Activated naive CD8-positive, alpha-beta T cell treated with anti-CD3 and anti-CD28 coated beads, Interleukin-2, amount 10 ng/mL, durations not matched to agents 7 days and 5 days (primary cell): ENCODE data around the gene CYP19A1. TPM values are rescaled to one million over a fixed set of nuclear protein-coding genes. Genes with fewer than 3 reads are reported as not detected.

Experiments
- ATAC-seq: fragments of 150-1000 bp; cut with Tn5 transposase; one replicate; pipeline ENCODE4 v1.10.0; 2021; ENCODE audit warnings: low read depth, moderate library complexity
- POLR2A ChIA-PET: fragments of 350-600 bp; sonication (Branson Sonifier 250); formaldehyde crosslinking; loops from one replicate; lab custom pipeline; 2021; ENCODE audit warnings: antibody characterized with exemption; lab: Charles Lee
- DNase-seq: peaks from one replicate; pipeline ENCODE4 v3.0.0; 2021
- H3K27ac Mint-ChIP-seq: one replicate; pipeline ENCODE4 v1.8.0; 2022; ENCODE audit warnings: mild to moderate bottlenecking, mixed read lengths
- H3K27me3 Mint-ChIP-seq: one replicate; pipeline ENCODE4 v1.8.0; 2022; ENCODE audit warnings: mild to moderate bottlenecking, moderate library complexity, mixed read lengths
- H3K36me3 Mint-ChIP-seq: one replicate; pipeline ENCODE4 v1.8.0; 2021; ENCODE audit warnings: mild to moderate bottlenecking, mixed read lengths
- H3K4me1 Mint-ChIP-seq: one replicate; pipeline ENCODE4 v1.8.0; 2021; ENCODE audit warnings: mixed read lengths
- H3K4me3 Mint-ChIP-seq: one replicate; pipeline ENCODE4 v1.8.0; 2022; ENCODE audit warnings: mild to moderate bottlenecking, moderate library complexity, mixed read lengths
- H3K9me3 Mint-ChIP-seq: one replicate; pipeline ENCODE4 v1.8.0; 2021; ENCODE audit warnings: mixed read lengths
- total RNA-seq, 2 experiments: library from RNA; stranded (reverse); gene quantifications; one replicate each; pipeline ENCODE4 v1.2.3, GENCODE V29; 2021

The CYP19A1 gene
- total RNA-seq, 2 experiments from 2014 or later, result not detected

- DNase-seq, result no peak
- Mint-ChIP-seq H3K27ac (no peak overlapping the region), H3K27me3 (peaks cover 10% of the 10 kb centered on the region), H3K9me3 (no peaks in the 10 kb centered on the region), H3K36me3 (no peaks in the 10 kb centered on the region), H3K4me3 (no peak overlapping the region), H3K4me1 (peaks cover 3% of the 10 kb centered on the region)
- POLR2A ChIA-PET, result no interaction called here
- no peak for ATAC-seq
These were observed 94.6 kb downstream of the CYP19A1 start for GRCh38 chr15:51243774-51244173.

GRCh38 chr15:51240066-51240465 lies 98.3 kb downstream of the CYP19A1 start:
- DNase-seq (no peak), ATAC-seq (no peak)
- Mint-ChIP-seq H3K27ac (no peak overlapping the region), H3K27me3 (peaks cover 32% of the 10 kb centered on the region), H3K9me3 (no peaks in the 10 kb centered on the region), H3K4me1 (peaks cover 3% of the 10 kb centered on the region), H3K36me3 (no peaks in the 10 kb centered on the region), H3K4me3 (no peak overlapping the region)
- POLR2A ChIA-PET, result no interaction called here

GRCh38 chr15:51237816-51238215 lies 100.6 kb downstream of the CYP19A1 start:
- Mint-ChIP-seq H3K36me3 (no peaks in the 10 kb centered on the region), H3K4me1 (peaks cover 3% of the 10 kb centered on the region)
- POLR2A ChIA-PET, result no interaction called here

GRCh38 chr15:51234176-51234927 lies 104.0 kb downstream of the CYP19A1 start:
- Mint-ChIP-seq H3K27me3 (peaks cover 33% of the 10 kb centered on the region), H3K36me3 (no peaks in the 10 kb centered on the region), H3K4me3 (no peak overlapping the region), H3K9me3 (no peaks in the 10 kb centered on the region), H3K4me1 (no peaks in the 10 kb centered on the region), H3K27ac (no peak overlapping the region)
- no peak for DNase-seq
- no peak for ATAC-seq
- POLR2A ChIA-PET, result no interaction called here

More at GRCh38 chr15:51237816-51238215, 100.6 kb downstream of the CYP19A1 start:
- Mint-ChIP-seq H3K27me3 (peaks cover 39% of the 10 kb centered on the region), H3K9me3 (no peaks in the 10 kb centered on the region), H3K4me3 (no peak overlapping the region), H3K27ac (no peak overlapping the region)
- DNase-seq (no peak), ATAC-seq (no peak)

- no peak for DNase-seq
- POLR2A ChIA-PET, result no interaction called here
- Mint-ChIP-seq H3K4me1 (peaks cover 4% of the 10 kb centered on the region), H3K9me3 (no peaks in the 10 kb centered on the region), H3K27me3 (peaks cover 35% of the 10 kb centered on the region), H3K36me3 (no peaks in the 10 kb centered on the region), H3K4me3 (no peak overlapping the region), H3K27ac (no peak overlapping the region)
- no peak for ATAC-seq
These were observed 105.8 kb downstream of the CYP19A1 start for GRCh38 chr15:51232581-51232980.

GRCh38 chr15:51229907-51230330 lies 108.5 kb downstream of the CYP19A1 start:
- ATAC-seq, result no peak
- POLR2A ChIA-PET, result no interaction called here
- Mint-ChIP-seq H3K9me3 (no peaks in the 10 kb centered on the region), H3K4me3 (no peak overlapping the region), H3K27ac (no peak overlapping the region), H3K36me3 (no peaks in the 10 kb centered on the region), H3K4me1 (peaks cover 4% of the 10 kb centered on the region), H3K27me3 (peaks cover 16% of the 10 kb centered on the region)
- DNase-seq, result no peak

GRCh38 chr15:51227940-51228732 lies 110.3 kb downstream of the CYP19A1 start:
- no peak overlapping the region for H3K4me3 Mint-ChIP-seq
- H3K36me3 Mint-ChIP-seq, result no peaks in the 10 kb centered on the region
- DNase-seq (no peak), ATAC-seq (no peak)
- no peaks in the 10 kb centered on the region for H3K9me3 Mint-ChIP-seq
- peaks cover 4% of the 10 kb centered on the region for H3K4me1 Mint-ChIP-seq
- H3K27me3 Mint-ChIP-seq, result peaks cover 7% of the 10 kb centered on the region
- H3K27ac Mint-ChIP-seq, result no peak overlapping the region
- POLR2A ChIA-PET, result no interaction called here

- POLR2A ChIA-PET, result no interaction called here
- Mint-ChIP-seq H3K9me3 (no peaks in the 10 kb centered on the region), H3K4me3 (no peak overlapping the region), H3K4me1 (peaks cover 4% of the 10 kb centered on the region), H3K27ac (no peak overlapping the region), H3K36me3 (no peaks in the 10 kb centered on the region), H3K27me3 (peaks cover 11% of the 10 kb centered on the region)
- DNase-seq (no peak), ATAC-seq (no peak)
These were observed 111.7 kb downstream of the CYP19A1 start for GRCh38 chr15:51226576-51227210.

GRCh38 chr15:51224428-51224827 lies 114.0 kb downstream of the CYP19A1 start:
- ATAC-seq, result no peak
- H3K4me3 Mint-ChIP-seq, result no peak overlapping the region
- POLR2A ChIA-PET, result no interaction called here
- H3K27ac Mint-ChIP-seq, result no peak overlapping the region
- H3K9me3 Mint-ChIP-seq, result no peaks in the 10 kb centered on the region
- no peak for DNase-seq
- H3K27me3 Mint-ChIP-seq, result peaks cover 11% of the 10 kb centered on the region
- peaks cover 4% of the 10 kb centered on the region for H3K4me1 Mint-ChIP-seq
- no peaks in the 10 kb centered on the region for H3K36me3 Mint-ChIP-seq

GRCh38 chr15:51223771-51224229 lies 114.6 kb downstream of the CYP19A1 start:
- peaks cover 11% of the 10 kb centered on the region for H3K27me3 Mint-ChIP-seq
- DNase-seq (no peak), ATAC-seq (no peak)
- H3K9me3 Mint-ChIP-seq, result no peaks in the 10 kb centered on the region
- peaks cover 4% of the 10 kb centered on the region for H3K4me1 Mint-ChIP-seq
- H3K27ac Mint-ChIP-seq, result no peak overlapping the region
- POLR2A ChIA-PET, result no interaction called here
- no peak overlapping the region for H3K4me3 Mint-ChIP-seq
- no peaks in the 10 kb centered on the region for H3K36me3 Mint-ChIP-seq

GRCh38 chr15:51218299-51218938 lies 120.0 kb downstream of the CYP19A1 start:
- no peaks in the 10 kb centered on the region for H3K36me3 Mint-ChIP-seq

GRCh38 chr15:51212909-51213308 lies 125.5 kb downstream of the CYP19A1 start:
- Mint-ChIP-seq H3K4me3 (no peak overlapping the region), H3K4me1 (no peaks in the 10 kb centered on the region), H3K36me3 (no peaks in the 10 kb centered on the region), H3K27ac (no peak overlapping the region), H3K9me3 (no peaks in the 10 kb centered on the region), H3K27me3 (peaks cover 28% of the 10 kb centered on the region)
- no peak for ATAC-seq
- DNase-seq, result no peak
- POLR2A ChIA-PET, result no interaction called here

More at GRCh38 chr15:51218299-51218938, 120.0 kb downstream of the CYP19A1 start:
- POLR2A ChIA-PET, result no interaction called here
- Mint-ChIP-seq H3K4me3 (no peak overlapping the region), H3K4me1 (no peaks in the 10 kb centered on the region), H3K27ac (no peak overlapping the region), H3K27me3 (peaks cover 18% of the 10 kb centered on the region), H3K9me3 (no peaks in the 10 kb centered on the region)
- DNase-seq (no peak), ATAC-seq (no peak)

- Mint-ChIP-seq H3K27me3 (peaks cover 28% of the 10 kb centered on the region), H3K4me1 (no peaks in the 10 kb centered on the region), H3K27ac (no peak overlapping the region), H3K36me3 (no peaks in the 10 kb centered on the region), H3K4me3 (no peak overlapping the region), H3K9me3 (no peaks in the 10 kb centered on the region)
- POLR2A ChIA-PET, result no interaction called here
- DNase-seq (no peak), ATAC-seq (no peak)
These were observed 126.2 kb downstream of the CYP19A1 start for GRCh38 chr15:51212239-51212638.
